Jurkat, Clone E6-1 (cell line): Measurements from ENCODE around the gene SCARF2.
"Not testable (repeated sequence)": the region's sequence is repeated elsewhere in the genome, so short reads cannot be mapped to it uniquely, and the experiment has no call there.

ENCODE experiments used
- DNase-seq: peaks from one replicate; pipeline ENCODE4 v3.0.0-alpha.2; 2011; ENCODE audit warnings: low read depth, low spot score
- H3K4me3 ChIP-seq: 2 replicates; pipeline ENCODE4 v1.5.1; 2011; ENCODE audit warnings: mild to moderate bottlenecking, low read length, control low read depth, moderate library complexity

SCARF2 gene

DNA sequence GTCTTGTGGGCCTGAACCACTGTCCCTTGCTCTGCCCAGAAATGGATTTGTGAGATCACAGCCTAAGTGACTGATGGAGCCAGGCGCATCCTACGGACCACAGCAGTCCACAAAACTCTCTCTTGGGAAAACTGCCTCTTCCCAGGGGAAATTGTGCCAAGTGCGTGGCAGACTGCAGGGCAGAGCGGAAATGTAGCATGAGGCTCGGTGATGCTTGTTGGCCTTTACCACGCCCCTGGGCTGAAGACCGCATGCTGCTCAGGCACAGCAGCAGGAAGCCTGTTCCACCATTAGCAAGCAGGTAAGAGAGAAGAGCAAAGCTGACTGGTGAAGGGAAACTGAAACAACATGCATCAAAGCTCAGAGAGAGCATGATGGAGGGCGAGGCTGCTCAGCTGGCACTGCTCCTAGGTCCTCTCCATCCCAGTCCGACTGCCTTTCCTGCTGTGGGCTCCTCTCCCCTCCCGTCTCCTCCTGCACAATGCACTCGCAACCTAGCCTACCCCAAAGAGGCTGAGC, 26.5 kb upstream of the SCARF2 start:
- no peak overlapping the region for H3K4me3 ChIP-seq
- DNase-seq, result peak; percentile 20

- H3K4me3 ChIP-seq, result no peak overlapping the region; the same call in 1 of the 2 replicates
- peak; percentile 64 for DNase-seq
Observed at GRCh38 chr22:20463324-20464095, 25.9 kb upstream of the SCARF2 start.

GRCh38 chr22:20459862-20460261, 22.2 kb upstream of the SCARF2 start:
- no peak for DNase-seq

GRCh38 chr22:20459152-20459542, 21.5 kb upstream of the SCARF2 start:
- no peak for DNase-seq
- no peak overlapping the region for H3K4me3 ChIP-seq

More at GRCh38 chr22:20459862-20460261, 22.2 kb upstream of the SCARF2 start:
- no peak overlapping the region for H3K4me3 ChIP-seq

- no peak for DNase-seq
Observed at GRCh38 chr22:20458530-20459151, 21.0 kb upstream of the SCARF2 start.

GRCh38 chr22:20457506-20458240, 20.0 kb upstream of the SCARF2 start:
- DNase-seq, result no peak
- H3K4me3 ChIP-seq, result no peak overlapping the region

More at GRCh38 chr22:20458530-20459151, 21.0 kb upstream of the SCARF2 start:
- no peak overlapping the region for H3K4me3 ChIP-seq

DNA sequence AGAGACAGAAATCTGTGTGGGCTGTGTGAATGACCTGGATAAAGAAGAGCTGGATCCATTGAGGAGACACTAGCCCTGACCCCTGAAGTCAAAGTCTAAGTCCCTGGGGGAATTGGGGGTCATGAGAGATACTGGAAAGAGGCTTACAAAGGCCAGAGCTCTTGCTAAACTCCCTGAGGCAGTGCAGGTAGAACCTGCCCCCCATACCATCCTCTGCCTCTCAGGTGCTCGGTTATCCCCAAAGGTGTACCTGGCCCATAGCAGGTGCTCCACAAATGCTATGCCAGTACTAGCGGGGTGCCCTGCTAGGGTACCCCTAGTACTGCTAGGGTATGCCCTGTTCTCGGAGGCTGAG, 19.1 kb upstream of the SCARF2 start:
- H3K4me3 ChIP-seq, result no peak overlapping the region
- DNase-seq, result no peak

DNA sequence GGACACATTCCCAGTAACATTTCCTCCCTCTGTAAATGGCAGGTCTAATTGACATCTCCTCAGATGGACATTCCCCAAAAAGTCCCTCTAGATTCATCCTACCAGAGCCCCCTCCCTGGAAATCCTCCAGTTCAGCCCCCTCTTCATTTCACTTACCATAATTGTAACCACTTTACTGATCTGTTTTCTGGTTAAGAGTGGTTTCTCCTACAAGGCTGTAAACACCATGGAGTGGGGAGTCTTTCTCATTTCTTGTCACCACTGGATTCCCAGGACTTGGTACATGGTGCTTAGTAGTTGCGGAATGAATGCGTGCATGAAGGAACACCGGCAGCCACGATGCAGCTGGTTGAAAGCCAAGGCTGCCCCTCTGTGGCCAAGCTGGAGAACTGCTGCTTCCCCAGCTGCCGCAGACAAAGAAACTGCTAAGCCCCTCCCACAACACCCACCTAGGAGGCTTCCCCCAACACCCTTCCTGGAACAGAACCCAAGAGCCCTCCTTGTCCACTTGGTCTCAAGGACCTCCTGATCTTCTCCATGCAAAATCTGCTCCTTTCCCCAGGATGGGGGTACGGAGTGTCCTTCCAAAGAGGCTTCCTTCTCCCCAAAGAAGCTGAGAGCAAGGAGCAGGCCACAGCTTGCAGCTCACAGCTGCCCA, 18.6 kb upstream of the SCARF2 start:
- DNase-seq, result peak; percentile 85
- H3K4me3 ChIP-seq, result no peak overlapping the region

- no peak overlapping the region for H3K4me3 ChIP-seq
Observed at GRCh38 chr22:20455709-20456063, 18.1 kb upstream of the SCARF2 start.

GRCh38 chr22:20453222-20453621, 15.6 kb upstream of the SCARF2 start:
- no peak overlapping the region for H3K4me3 ChIP-seq
- no peak for DNase-seq

More at GRCh38 chr22:20455709-20456063, 18.1 kb upstream of the SCARF2 start:
- no peak for DNase-seq

DNA sequence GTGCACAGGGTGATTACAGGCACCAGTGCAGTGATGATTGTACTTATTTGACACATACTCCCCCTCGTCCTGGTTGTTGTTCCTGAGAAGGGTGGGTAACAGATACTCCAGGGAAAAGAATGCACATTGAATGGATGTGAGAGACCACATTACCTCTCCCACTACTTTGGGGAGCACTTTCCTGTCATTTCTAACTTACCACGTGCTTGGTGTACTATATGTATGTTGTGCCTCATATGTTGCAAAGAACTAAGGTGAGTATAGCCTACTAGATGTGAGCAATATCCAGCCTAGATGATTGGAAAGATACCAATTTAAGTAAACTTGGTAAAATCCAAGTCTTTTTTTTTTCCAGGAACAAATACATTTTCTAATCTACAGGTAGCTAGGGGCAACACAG, 14.3 kb upstream of the SCARF2 start:
- no peak for DNase-seq
- no peak overlapping the region for H3K4me3 ChIP-seq

- not testable (repeated sequence) for DNase-seq, H3K4me3 ChIP-seq
Observed at GRCh38 chr22:20451129-20451778, 13.6 kb upstream of the SCARF2 start.

- no peak for DNase-seq
- H3K4me3 ChIP-seq, result no peak overlapping the region
Observed at GRCh38 chr22:20450551-20450906, 12.9 kb upstream of the SCARF2 start.

DNA sequence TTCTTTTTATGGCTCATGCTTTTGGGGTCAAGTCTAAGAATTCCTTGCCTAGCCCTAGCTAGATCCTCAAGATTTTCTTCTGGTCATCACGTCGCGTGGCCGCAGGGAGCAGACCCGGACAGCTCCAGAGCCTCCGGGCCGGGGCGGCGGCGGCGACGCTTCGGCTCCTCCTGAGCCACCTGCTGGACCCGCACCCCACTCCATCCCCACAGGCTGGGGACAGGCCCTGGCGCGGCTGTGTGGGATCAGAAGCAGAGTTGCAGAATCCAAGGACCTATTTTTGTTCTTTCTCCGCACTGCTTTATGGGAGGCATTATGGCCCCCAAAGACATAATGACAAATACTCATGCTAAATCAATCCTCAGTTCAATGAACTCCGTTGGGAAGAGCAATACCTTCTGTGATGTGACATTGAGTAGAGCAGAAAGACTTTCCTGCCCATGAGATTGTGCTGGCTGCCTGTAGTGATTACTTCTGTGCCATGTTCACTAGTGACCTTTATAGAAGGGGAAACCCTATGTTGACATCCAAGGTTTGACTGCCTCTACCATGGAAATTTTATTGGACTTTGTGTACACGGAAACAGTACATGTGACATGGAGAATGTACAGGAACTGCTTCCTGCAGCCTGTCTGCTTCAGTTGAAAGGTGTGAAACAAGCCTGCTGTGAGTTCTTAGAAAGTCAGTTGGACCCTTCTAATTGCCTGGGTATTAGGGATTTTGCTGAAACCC, 12.4 kb upstream of the SCARF2 start:
- no peak for DNase-seq
- H3K4me3 ChIP-seq, result no peak overlapping the region

GRCh38 chr22:20448630-20449029, 11.0 kb upstream of the SCARF2 start:
- no peak for DNase-seq
- H3K4me3 ChIP-seq, result no peak overlapping the region

- DNase-seq, result no peak
- no peak overlapping the region for H3K4me3 ChIP-seq
Observed at GRCh38 chr22:20446383-20446970, 8.9 kb upstream of the SCARF2 start.

DNA sequence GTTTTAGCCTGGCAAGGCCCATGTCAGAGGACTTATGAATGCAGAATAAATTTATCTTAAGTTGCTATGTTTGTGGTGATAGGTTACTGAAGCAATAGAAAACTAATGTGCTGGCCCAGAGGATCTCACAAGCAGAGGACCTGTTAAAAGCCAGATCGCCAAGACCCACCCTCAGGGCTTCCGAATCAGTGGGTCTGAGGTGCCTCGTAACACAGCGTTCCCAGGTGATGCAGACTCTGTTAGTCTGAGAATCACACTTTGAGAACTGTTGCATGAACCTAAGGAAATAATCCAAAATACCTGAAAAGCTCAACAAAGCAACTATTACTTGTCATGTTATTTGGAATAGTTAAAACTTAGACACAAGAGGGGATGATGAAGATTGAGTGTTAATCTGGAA, 6.7 kb upstream of the SCARF2 start:
- DNase-seq, result no peak
- no peak overlapping the region for H3K4me3 ChIP-seq
